ENCODE measurements around the gene LARP4B.

GRCh38 chr10:818526-819220 is 112.8 kb downstream of the LARP4B start:
- TF ChIP-seq CTCF (IDR thresholded peaks at IDR 0.05; ENCODE audit: low read length) (no peak), EZH2phosphoT487 (IDR thresholded peaks at IDR 0.05; ENCODE audit: low read length) (no peak), EZH2 (optimal IDR thresholded peaks at IDR 0.05; ENCODE audit: low read depth, low read length) (no peak)

Measured in MM.1S (cell line).